HFF-Myc (cell line): ENCODE data around the gene MAGEC3.
"Not testable (repeated sequence)": the region's sequence is repeated elsewhere in the genome, so short reads cannot be mapped to it uniquely, and the experiment has no call there.

Experiments
- DNase-seq: peaks from one replicate; pipeline ENCODE4 v3.0.0-alpha.2; 2011; ENCODE audit warnings: low read depth; ENCODE audit errors: extremely low read depth
- H3K4me3 ChIP-seq: replicated peaks from 2 replicates; pipeline ENCODE4 v1.5.1; 2011; ENCODE audit warnings: low read depth, mild to moderate bottlenecking, control low read depth, low read length
- TF ChIP-seq, protein P1 (sequence below): IDR thresholded peaks from 2 replicates; pipeline ENCODE4 v1.5.1; 2012; ENCODE audit warnings: mild to moderate bottlenecking, low read depth, low read length, control low read depth; ENCODE audit errors: missing control alignments

MAGEC3 gene

DNA sequence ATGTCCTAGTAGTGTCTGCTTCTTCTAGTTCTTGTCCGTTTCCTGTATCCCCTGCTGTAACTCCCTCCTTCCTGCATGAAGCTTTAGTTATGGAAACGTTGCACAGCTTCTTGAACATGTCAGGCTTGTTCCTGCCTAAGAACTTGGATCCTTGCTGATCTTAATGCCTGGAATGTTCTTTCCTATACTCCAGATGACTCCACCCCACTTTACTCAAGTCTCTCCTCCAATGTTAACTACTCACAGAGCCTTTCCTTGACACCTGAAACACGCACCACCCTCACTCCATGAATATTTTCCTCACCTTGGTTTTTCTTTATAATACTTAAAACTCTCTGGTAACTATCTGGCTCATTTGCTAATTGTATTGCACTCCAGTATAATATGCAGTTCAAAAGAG, 19.4 kb downstream of the MAGEC3 start:
- H3K4me3 ChIP-seq, result no peak overlapping the region
- DNase-seq, result no peak
- TF ChIP-seq, protein P1, sequence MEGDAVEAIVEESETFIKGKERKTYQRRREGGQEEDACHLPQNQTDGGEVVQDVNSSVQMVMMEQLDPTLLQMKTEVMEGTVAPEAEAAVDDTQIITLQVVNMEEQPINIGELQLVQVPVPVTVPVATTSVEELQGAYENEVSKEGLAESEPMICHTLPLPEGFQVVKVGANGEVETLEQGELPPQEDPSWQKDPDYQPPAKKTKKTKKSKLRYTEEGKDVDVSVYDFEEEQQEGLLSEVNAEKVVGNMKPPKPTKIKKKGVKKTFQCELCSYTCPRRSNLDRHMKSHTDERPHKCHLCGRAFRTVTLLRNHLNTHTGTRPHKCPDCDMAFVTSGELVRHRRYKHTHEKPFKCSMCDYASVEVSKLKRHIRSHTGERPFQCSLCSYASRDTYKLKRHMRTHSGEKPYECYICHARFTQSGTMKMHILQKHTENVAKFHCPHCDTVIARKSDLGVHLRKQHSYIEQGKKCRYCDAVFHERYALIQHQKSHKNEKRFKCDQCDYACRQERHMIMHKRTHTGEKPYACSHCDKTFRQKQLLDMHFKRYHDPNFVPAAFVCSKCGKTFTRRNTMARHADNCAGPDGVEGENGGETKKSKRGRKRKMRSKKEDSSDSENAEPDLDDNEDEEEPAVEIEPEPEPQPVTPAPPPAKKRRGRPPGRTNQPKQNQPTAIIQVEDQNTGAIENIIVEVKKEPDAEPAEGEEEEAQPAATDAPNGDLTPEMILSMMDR, result no peak

DNA sequence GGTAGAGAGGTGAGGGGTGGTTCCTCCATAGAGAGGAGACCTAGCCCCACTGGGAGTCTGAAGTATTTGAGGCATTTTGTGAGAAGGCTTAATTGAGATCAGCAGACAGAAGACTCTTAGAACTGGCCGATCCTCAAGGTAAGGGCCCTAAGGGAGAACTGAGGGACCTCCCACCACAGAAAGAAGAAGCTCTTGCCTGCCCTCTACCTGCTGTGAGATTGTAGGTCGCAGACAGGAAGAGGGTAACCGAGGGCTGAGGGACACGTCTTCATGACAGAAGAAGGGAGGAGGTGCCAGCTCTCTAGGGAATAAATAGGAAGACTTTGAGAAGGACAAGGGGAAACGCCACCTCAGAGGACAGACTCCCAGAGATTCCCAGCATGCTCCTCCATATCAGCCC, 41.5 kb downstream of the MAGEC3 start:
- TF ChIP-seq, protein P1, result no peak
- no peak for DNase-seq
- H3K4me3 ChIP-seq, result no peak overlapping the region

DNA sequence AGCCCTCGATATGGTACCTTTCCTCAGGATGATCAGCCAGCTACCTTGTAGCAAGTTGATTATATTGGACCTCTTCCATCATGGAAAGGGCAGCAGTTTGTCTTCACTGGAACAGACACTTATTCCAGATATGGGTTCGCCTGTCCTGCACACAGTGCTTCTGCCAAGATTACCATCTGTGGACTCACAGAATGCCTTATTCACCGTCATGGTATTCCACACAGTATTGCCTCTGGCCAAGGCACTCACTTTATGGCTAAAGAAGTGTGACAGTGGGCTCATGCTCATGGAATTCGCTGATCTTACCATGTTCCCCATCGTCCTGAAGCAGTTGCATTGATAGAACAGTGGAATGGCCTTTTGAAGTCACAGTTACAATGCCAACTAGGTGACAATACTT, 50.7 kb downstream of the MAGEC3 start:
- H3K4me3 ChIP-seq, DNase-seq: not testable (repeated sequence)

DNA sequence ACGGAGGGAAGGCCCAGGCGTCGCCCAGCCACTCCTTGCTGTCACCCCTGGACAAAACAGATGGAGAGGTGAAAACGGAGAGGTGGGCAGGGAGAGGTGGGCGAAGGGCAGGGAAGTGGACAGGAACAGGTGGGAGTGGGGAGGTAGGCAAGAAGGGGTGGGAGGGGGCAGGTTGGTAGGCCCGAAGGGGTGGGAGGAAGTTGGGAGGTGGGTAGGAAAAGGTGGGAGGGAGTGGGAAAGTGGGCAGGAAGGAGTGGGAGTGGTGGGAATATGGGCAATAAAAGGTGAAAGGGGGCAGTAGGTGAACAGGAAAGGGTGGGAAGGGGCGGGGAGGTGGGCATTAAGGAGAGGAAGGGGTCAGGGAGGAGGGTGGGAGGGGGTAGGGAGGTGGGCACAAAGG, 56.6 kb downstream of the MAGEC3 start:
- no peak for DNase-seq
- TF ChIP-seq, protein P1, result no peak

DNA sequence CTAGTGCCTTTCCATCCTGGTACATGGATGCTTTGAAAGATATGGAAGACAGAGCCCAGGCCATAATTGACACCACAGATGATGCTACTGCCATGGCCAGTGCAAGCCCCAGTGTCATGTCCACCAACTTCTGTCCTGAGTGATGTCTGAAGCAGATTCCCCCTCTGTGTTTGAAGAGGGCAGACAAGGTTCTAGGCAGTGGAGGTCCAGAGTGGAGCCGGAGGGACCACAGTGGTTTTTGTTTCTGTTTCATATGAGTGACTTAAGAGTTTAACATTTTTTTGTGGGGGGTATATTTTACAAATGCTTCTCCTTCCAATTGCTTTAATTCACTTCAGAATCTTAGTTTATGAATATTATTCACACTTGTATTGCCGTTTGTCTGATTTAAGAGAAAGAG, 59.6 kb downstream of the MAGEC3 start:
- DNase-seq, result no peak
- TF ChIP-seq, protein P1, result no peak
- no peak overlapping the region for H3K4me3 ChIP-seq

More for the DNA sequence above, 56.6 kb downstream of the MAGEC3 start:
- no peak overlapping the region for H3K4me3 ChIP-seq

DNA sequence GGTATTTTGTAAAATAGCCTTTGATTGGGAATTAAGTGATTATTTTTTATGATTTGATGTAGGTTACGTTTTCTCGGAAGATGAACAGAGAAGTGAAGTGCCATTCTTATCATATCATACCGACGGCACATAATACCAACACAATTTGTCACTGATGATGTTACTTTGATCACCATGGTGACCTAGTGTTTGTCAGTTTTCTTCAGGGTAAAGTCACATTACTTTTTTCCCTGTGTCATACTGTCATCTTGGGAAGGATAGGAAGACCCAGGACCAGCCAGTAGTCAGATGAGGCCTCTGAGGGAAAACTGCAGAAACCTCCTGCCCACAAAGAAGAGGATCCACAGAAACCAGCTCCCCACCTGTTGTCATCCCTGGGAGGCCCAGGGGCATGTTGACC, 64.2 kb downstream of the MAGEC3 start:
- TF ChIP-seq, protein P1, result no peak
- no peak for DNase-seq
- no peak overlapping the region for H3K4me3 ChIP-seq

DNA sequence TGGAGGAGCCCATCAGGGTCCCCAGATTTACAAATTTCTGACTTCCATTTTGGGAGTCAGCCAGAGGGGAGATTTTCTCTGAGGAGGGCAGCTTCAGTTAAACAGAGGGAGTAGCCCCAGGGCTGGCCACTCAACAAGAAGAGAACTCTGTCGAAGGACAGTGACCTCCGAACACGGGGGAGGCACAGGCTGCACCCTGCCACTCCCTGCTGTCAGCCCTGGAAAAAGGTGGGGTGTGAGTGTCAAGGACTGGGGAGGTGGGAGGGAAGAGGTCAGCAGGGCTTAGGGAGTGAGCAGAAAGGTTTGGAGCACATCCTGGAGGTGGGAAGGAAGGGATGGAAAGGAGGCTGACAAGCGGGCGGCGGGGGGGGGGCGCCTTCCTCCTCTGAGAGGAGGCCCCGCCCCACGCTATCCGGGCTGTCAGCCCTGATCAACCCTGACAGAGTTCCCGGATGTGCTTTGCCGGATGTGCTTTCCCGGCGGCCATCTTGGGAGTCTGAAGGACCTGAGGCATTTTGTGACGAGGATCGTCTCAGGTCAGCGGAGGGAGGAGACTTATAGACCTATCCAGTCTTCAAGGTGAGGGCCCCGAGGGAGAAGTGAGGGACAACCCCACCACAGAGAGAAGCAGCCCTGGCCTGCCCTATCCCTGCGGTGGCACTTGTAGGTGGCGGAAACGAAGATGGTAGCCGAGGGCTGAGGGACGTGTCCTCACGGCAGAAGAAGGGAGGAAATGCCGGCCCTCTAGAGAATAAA, 65.5 kb downstream of the MAGEC3 start, which contains the start of gene MAGEC1:
Gene MAGEC1 (plus strand): TSS at position 495 of the 756 bp plus-strand sequence. CDS start 1,179 bp downstream, outside the sequence.
- no peak within 1 kb of the TSS for H3K4me3 ChIP-seq
- TF ChIP-seq, protein P1, result no peak
- DNase-seq, result no peak
